NCI-H748 (cell line): ENCODE measurements around the gene BLNK.
"Not testable (repeated sequence)": the region's sequence is repeated elsewhere in the genome, so short reads cannot be mapped to it uniquely, and the experiment has no call there.

Experiments
- DNase-seq: peaks from one replicate; lab custom pipeline; 2025; ENCODE audit not compliant: unreplicated experiment; lab: John Stamatoyannopoulos, UW

BLNK gene

DNA sequence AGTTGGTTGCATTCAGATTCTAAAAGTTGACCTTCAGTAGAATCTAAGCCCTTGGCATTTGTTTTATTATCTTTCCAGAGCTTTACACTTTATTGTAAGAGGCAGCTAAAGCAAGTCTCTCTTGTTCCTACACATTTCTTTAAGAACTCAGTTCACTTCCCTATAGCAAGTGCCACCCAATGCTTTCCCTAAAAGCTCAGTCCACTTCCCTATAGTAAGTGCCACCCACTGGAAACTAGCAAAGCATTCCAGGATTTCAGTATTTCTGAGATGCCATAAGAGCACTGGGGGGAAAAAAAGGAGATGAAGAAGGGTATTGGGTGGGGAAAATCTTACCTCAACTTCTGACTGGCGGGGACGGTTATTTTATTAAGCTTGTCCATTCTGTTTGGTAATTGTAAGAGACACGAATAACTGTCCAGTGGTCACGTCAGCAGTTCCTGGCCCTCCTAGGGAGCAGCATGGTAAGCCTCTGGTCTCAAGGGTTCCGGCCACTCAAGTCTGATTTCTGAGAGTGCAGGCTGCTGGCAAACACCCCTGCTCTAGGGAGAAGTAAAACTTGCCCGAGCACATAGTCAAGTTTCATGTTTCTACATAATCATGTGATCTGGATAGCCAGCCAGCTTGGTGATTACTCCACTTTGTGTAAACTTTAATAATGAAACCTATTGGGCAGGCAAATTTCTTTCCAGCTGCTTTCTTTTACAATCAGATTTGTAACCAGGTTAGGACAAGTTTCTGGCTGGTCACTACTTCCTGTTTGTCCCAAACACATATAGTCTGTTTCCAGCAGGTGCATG is at the start of gene BLNK:
TSS of gene BLNK (minus strand) at position 554 of the 800 bp plus-strand sequence. CDS start at position 383, 171 bp downstream.
- no peak for DNase-seq

DNA sequence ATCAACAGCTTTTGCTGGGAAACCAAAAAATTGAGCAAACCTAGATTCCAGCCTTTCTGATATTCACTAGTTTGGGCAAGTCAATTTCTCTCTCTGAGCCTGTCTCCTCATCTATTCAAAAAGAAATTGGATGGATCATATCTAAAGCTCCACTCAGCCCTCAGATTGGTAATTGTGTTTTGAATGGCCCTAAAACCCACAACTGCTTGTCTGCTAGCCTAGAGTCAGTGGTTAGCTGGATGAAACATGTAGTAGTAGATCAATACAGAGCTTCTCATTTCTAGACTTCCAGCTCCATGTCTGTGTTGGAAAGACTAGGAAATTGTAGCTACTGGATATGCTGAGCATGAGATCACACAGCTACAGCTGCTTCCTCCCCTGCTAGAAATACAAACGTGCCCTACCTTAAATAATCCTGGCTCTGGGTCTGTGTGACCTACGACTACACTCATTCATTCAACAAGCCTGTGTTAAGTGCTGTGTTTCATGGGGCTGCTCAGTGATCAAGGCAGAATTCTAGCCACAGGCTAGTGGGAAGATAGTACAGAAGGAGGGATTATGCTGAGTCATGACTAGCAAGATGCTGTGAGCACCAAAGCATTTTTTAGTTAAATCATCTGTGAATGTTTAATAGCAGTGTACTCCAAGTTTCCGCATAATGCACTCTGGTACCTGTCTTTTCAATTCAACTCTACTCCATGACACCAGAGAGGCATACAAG is 48.5 kb upstream of the BLNK start:
- peak; percentile 38 for DNase-seq

DNA sequence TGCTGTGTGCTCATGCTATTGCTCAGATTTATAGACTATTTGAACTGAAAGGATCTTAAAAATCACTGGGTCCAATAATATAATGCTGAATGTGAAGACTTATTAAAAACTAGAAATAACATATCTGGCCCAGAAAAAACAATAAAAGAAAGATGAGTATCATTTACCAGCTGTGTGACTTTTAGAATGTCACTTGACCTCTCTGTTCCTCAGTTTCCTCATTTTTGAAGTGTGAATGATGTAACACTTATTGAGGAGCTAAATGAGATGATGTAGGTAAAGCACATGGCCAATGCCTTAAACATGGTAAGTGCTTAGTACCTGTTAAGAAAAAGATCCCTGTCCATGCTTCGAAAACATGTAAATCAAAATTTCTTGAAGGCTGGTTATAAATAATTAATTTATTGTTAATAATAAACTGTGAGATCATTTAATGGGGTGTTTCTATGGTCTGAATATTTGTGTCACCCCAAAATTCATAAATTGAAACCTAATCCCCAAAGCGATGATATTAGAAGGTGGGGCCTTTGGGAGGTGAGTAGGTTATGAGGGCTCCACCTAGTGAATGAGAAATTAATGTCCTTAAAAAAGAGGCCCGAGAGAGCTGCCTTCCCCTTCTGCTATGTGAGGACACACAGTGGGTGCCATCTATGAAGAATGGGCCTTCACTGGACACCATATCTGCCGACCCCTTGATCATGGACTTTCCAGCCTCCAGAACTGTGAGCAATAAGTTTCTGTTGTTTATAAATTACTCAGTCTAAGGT is 45.9 kb upstream of the BLNK start:
- DNase-seq: no peak

DNA sequence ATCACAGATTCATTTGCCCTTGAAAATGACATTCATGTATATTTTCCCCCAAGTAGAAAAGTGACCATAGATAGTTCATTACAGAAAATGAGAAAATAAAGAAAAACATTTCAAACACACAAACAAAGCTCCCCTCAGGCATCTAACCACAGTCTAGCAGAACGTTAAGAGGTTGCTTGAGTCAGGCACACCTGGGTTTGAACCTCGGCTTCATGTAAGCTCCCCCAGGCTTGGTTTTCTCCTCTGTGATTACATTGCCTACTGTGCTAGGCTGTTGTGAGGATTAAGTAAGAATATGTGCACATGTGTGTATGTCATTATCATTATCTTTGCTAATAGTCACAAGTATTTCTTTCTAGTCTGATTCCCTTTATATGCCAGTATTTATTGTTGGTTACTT is 42.0 kb upstream of the BLNK start:
- DNase-seq: no peak

DNA sequence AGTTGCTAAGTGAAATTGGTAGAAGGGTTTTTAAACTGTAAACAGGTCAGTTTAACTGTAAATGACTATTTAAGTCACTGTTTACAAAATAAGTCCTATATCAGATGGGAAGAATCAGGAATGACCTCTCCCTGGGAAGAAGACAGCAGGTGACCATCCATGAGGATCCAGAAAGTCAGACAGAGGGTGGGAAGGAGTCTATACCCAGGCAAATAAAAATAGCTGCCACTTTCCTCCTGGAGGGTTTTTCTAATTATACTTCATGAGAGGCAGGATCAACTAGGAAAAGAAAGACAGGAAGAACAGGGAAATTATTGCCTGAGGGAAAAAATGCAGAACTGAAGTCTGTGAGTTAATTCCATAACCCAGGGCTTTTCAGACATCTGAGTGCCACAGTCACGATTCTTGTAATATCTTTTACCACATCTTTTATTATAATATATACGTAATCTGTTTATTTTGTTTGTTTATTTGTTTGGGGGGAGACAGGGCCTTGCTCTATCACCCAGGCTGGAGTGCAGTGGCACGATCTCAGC is 39.9 kb upstream of the BLNK start:
- no peak for DNase-seq

DNA sequence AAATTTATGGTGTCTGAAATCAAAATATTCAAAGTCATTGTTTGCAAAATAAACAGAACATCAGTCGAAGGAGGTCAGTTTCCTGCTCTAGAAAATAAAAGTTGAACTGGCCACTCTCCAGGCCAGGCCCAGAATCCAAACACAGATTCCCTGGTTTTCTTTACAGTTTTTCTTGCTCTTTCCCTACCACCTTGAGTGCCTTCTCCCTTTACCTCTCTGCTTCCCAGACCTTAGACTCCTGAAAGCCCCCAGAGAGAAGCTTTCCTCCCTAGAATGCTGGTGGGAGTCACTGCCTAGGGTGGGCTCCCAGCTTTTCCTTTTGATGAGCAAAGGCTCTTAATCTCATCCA is 38.9 kb upstream of the BLNK start:
- DNase-seq: no peak

DNA sequence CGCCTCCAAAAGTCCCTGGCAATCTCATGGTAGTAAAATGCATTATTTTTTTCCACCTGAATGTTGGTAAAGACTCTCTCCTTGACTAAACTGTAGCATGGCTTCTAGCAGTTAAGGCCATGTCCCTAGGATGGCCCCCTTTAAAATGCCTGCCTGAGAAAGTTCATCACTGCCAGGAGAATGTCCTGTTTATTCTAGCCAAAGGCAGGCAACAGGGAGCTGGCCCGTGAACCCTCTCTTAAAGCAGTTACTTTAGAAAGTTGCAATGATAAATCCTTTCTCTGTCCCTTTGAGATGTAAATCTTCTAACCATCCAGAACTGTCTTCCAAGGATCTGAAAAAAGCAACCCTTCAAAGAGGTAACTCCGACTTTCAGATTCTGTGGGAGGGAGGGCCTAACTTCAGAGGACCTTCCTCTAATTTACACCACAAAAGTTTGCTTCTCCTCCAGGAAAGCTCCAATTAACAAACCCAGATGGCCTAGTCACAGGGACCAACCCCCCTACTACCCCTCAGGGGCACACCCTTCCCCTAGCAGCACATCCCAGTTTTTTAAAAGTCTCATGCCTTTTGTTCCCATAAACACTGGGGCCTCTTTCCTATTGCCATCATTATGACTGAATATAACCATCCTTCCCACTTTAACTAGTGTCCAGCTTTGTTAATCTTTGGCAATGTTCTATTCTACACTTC is 38.4 kb upstream of the BLNK start:
- DNase-seq: no peak

DNA sequence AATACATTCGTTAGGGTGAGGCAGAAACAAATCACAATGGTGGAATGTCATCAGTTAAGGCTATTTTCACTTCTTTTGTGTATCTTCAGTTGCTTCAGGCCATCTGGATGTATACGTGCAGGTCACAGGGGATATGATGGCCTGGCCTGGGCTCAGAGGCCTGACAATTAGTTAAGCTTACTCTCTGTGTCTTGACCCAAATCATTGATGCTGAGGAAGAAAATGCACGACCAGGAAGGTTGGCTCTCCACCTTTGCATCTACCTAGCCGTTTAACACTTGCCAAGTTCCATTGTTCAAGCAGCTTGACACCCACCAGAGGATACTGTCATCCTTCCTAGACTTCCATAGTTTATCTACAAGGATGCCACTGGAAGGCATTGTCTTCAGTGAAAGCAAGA is 37.5 kb upstream of the BLNK start:
- DNase-seq: not testable (repeated sequence)

DNA sequence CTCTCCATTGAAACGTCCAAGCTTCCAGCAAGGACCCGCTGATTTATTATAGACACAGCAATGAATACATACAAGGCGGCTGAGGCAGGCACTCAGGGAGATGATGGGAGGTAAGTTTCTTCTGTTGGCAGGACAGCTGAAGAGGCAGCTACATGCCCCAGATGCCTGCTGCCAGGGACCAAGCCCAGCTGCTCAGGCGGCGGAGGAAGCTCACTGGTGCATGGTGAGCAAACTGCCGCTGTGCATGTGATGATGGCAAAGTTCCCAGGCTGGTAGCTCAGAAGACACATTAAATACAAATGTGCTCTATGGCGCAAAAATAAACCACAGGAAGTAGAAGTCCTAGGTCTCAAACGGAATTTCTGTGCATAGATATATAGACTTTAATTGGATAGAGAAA is 35.1 kb upstream of the BLNK start:
- no peak for DNase-seq

DNA sequence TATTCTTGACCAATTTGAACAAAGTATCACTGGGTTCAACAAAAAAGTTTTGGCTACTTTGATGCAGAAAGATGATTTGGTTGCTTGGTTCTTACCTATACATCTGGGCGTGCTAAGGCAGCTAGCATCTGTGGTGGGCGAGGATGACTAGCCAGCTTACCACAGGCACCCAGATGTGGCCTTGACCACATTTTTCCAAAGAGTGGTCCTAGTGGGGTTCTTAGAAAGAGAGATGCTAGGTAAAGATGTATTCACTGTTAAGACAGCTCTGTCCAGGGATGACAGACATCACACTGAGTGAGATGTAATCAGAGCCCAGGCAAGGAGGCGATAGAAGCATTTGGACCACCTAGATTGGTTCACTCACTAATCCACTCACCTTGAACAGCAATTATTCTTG is 33.6 kb upstream of the BLNK start:
- no peak for DNase-seq

DNA sequence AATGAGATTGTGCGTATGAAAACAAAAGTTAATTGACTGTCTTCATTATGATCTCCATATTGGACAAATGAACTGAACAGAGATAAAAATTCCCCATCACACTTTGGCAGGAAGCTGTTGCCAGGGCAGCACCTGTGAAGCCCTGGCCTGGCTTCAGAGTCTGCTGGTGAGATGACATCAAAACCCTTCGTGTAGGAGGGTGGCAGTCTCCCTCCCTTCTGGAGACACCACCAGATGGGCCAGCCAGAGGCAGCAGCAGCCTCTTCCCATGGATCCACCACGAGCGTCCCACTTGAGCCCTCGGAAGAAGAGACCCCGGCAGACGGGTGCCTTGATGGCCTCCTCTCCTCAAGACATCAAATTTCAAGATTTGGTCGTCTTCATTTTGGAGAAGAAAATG is 32.9 kb upstream of the BLNK start, which contains the start of gene DNTT:
TSS of gene DNTT (plus strand) at position 205 of the 400 bp plus-strand sequence. CDS start at position 269, 64 bp downstream.
- DNase-seq: no peak

DNA sequence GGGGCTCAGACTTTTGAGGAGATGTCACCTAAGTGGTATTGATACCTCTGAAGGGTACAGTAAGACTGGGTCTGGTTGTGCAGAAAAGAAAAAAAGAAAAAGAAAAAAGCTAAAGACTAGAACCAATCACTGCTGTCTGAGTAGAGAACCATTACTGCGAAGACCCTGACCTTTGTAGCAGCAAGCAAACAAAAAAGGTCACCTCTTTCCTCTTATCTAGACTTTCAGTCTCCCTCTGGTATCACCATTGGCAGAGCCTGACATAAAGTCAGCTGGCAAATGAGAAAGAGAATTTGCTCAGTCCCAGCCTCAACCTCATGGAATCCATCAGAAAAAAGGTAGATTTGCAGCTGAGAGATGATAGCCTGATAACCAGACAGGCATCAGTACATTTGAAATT is 30.2 kb upstream of the BLNK start:
- DNase-seq: peak; percentile 1

DNA sequence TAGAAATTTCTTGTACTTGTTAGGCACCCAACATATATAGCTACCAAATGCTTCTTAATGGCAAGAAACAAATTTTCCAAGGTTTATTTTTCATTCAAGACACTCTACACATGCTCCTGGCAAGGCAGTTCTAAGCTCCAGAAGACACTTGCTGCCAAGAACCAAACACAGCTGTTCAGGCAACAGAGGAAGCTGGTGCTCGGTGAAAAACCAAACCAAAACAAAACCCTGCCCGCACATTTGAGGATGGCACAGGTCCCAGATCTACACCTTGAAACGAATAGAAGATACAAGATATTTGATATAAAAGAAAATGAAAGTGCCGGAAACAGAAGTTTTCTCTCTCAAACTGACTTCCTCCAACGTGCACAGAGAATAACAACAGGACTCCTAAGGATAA is 28.0 kb upstream of the BLNK start:
- no peak for DNase-seq

DNA sequence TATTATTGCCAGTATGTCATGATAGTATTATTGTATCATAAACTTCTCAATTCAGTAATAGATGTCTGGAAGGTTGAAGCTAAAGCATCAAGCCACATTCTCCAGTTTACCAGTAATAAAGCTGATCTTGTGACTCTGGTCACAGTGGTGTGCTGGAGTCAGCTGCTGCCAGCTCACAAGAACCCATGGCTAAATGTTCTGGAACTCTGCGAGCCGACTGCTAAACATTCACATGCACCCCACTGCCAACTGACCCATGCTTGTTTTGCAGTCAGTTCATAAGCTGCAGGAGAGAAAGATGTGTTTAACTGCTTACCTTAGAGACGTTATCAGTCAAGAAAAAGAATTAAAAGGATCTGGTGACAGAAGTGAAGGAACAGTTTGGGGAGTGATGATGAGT is 27.0 kb upstream of the BLNK start:
- no peak for DNase-seq

DNA sequence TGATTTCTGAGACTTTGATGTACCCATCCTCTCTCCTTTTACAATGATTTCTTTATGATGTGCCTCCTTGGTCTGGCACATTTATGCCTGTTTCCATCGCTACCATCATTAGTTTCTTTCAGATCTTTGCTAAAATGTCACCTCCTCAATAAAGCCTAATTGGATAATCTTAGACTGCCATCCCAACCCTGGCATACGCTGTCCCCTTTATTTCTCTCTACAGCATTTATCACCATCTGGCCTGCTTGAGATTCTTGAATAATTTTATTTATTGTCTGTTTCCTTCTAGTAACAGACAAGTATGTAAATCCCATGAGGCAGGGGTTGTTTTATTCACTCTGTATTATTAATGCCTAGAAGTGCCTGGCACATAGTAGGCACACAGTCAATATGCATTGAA is 26.1 kb upstream of the BLNK start:
- DNase-seq: no peak

DNA sequence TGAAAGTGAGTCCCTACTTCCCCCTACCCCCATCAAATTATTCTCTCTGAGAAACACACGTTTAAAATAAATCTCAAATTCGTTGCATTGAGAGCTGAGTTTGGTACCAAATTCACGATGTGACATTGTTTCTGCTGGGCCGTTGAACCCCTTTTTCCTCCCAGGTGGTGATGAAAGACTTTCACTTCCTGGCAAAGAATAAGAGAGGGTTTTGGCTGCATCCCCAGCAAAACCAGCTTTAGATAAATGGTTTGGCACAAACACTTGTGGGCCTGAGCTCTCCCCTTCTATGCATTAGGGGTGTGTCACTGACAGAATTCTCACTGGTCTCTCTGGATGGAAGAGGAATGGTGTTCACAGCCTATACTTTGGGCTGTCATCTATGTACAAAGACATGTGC is 24.1 kb upstream of the BLNK start:
- no peak for DNase-seq

DNA sequence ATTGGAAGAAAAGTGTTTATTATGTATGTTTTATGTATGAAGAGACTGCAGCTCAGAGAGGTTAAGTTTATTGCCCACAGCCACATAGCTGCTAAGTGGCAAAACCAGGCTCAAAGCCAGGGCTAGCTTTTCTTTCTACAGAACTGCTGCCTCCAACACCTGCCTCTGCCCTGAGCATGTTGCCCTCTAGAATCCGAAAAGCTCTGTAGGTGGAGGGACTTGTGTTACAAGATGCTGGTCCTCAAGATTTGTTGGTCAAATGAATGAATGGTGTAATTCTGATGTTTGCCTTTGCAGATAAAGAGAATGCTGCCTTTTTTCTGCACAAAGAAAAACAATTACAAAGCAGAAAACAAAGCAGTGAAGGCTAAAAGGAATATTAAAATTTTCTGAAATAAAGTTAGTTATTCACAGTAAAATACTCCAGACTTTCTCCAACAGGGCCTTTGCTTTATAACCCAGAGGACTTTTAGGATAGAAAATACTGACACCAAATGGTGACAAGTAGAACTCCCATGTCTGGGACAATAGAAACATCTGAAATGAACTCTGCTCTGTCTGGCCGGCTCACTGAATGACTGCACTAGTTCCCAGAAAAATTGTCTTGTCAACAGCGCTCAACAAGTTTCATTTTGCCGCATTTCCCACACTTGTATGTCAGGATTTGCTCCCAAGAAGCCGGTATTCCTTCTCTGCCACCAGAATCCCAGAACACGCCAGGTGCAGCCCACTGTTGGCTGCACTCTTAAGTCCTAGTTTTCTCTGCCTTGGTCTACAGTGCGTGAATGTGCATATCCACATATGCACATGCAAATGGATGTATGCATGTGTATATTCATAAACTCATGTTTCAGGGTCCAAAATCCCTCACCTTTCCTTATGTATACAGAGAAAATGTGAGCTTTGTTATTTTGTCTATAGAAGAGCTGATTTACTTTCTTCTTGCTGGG is 21.9 kb upstream of the BLNK start:
- DNase-seq: peak; percentile 52

DNA sequence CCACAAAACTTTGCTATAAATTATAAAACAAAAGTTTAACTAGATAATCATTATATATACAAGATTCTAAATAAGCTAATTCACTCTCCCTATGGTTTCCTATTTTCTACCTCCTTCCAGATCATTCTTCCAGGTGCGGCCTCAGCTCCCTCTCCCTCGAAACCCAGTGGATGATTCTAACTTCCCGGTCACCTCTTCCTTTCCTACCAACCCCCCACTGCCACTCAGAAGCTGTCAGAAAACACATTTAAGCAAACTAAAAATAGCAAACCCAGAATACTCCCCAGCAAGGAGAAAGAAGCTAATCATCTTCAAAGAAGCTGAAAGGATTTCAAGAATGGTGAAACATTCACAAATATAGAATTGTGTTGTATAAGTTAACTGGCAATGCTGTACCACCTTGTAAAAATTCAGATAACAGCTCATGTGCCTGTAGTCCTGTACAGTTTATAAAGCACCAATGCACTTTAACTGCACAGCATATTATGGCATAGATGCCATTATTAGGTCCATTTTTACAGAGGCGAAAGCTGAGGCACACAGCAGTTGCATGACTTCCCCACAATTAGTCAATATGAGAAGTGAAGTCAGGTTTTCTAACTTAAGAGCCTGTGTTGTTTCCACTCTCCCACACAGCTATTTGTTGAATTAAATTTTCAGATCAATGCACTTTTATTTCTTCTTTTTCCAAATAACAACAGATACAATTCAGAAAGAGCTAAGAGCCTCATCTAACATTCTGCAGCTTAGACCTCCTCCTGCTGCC is 19.2 kb upstream of the BLNK start:
- DNase-seq: no peak
